ENCODE data around the gene CHRM4. TPM values are rescaled to one million over a fixed set of nuclear protein-coding genes. Genes with fewer than 3 reads are reported as not detected.

CHRM4 gene
- total and polyA plus RNA-seq, 12 donors, result 0.14 to 0.81 (median 0.39) TPM; not detected in 6

DNA sequence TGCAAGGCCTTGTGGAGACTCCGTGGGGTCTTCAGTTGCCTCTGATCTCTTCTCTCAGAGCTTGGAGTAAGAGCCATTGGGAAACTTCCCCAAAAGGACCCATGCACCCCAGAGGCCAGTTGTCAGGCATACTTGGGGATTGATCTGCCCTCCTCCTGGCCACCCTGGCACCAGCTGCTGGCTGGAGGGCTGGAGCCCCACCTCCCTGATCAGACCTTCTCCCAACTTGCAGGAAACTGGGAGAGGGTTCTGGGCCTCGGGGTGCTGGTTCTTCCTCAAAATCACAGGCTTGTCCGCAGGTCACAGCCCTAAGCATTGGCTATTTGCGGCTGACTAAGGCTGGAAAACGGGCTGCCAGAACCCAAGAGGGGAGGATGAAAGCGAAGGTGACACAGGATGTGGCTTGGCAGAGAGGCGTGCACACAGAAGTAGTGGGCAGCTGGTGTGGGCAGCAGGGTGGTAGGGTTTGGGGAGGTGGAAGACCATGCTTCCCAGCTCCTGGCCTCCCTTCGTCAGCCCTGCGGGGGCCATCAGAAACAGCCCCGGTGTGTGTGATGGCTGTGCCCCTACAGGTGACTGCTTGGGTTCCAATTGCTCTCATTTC lies 45.6 kb downstream of the CHRM4 start:
- H3K4me3 ChIP-seq, result peak overlapping the region in 2 of 4 donors; percentile 1 to 49
- peaks cover 9 to 26% of the 10 kb centered on the region in 2 donors for H3K4me1 ChIP-seq (replicated peaks in 1 of 2)
- H3K27me3 ChIP-seq, result no peaks in the 10 kb centered on the region
- H3K9me3 ChIP-seq (replicated peaks in 1 of 3), result no peaks in the 10 kb centered on the region
- no peak for DNase-seq
- no peaks in the 10 kb centered on the region for H3K36me3 ChIP-seq (replicated peaks in 1 of 2)
- intact Hi-C loops (cut with DNase I), result no loop called here
- WGBS, 4 donors, result 66 to 69% (median 68%) methylated on average over 7 to 10 of the region's 10 CpGs
- H3K27ac ChIP-seq, result peak overlapping the region in 3 of 5 donors; percentile 48 to 80 (median 54)
- no peak for TF ChIP-seq POLR2A (IDR thresholded peaks at IDR 0.05)
- TF ChIP-seq, protein P1, sequence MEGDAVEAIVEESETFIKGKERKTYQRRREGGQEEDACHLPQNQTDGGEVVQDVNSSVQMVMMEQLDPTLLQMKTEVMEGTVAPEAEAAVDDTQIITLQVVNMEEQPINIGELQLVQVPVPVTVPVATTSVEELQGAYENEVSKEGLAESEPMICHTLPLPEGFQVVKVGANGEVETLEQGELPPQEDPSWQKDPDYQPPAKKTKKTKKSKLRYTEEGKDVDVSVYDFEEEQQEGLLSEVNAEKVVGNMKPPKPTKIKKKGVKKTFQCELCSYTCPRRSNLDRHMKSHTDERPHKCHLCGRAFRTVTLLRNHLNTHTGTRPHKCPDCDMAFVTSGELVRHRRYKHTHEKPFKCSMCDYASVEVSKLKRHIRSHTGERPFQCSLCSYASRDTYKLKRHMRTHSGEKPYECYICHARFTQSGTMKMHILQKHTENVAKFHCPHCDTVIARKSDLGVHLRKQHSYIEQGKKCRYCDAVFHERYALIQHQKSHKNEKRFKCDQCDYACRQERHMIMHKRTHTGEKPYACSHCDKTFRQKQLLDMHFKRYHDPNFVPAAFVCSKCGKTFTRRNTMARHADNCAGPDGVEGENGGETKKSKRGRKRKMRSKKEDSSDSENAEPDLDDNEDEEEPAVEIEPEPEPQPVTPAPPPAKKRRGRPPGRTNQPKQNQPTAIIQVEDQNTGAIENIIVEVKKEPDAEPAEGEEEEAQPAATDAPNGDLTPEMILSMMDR (IDR thresholded peaks at IDR 0.05), result no peak

DNA sequence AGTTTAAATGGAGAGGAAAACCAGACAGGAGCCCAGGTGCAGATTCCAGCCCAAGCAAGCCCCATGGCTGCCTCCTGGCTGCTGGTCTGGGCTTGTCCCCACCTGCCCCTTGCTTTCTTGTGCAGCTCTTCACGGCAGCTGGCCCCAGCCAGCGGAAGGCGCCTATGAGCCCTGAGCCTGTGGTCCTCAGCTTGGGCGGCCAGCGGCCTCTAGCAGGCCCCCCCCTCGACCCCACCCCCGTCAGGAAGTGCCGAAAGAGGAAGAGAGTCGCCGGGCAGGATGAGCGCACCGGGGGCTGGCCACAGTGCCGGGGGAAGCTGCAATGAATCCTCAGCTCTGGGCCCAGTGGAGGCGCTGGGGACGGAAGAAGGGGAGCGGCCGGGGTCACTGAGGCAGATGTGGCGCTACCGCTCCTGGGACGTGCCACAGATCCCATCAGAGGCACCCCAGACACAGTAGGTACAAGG lies 46.4 kb downstream of the CHRM4 start:
- peak in 1 of 2 donors; percentile 40 for TF ChIP-seq POLR2A (IDR thresholded peaks at IDR 0.05)
- TF ChIP-seq, protein P1 (IDR thresholded peaks at IDR 0.05), result no peak
- Histone ChIP-seq H3K4me1 (replicated peaks in 1 of 2) (peaks cover 7 to 26% of the 10 kb centered on the region in 2 donors), H3K36me3 (replicated peaks in 1 of 2) (no peaks in the 10 kb centered on the region), H3K27me3 (no peaks in the 10 kb centered on the region), H3K27ac (peak overlapping the region in 3 of 5 donors; percentile 48 to 80 (median 54)), H3K4me3 (peak overlapping the region in 1 of 4 donors; percentile 49), H3K9me3 (replicated peaks in 1 of 3) (no peaks in the 10 kb centered on the region)
- intact Hi-C loops (cut with DNase I), result no loop called here
- 57 to 73% (median 66%) methylated on average over 19 to 20 of the region's 20 CpGs for whole genome bisulfite sequencing, 4 donors
- DNase-seq, result peak in 5 of 7 donors; percentile 49 to 79 (median 61)

DNA sequence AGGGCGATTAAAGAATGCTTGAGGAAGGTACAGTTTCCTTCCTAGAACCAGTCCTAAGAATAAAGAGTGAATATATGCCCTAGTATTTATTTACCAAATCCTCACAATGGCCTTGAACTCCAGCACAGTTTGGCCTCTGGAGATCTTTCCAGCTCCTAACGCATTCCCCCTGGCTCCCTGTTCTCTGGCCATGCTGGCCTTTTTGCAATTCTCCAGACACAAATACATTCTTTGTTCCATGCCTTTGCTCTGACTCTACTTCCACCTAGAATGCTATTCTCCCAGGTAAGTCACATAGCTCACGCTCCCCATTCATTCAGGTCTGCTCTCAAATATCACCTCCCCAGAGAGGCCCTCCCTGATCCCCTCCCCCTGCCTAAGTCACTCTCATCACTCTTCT lies 48.1 kb downstream of the CHRM4 start:
- H3K27me3 ChIP-seq, result no peaks in the 10 kb centered on the region
- no peak overlapping the region for H3K27ac ChIP-seq
- intact Hi-C loops (cut with DNase I), result no loop called here
- H3K4me1 ChIP-seq (replicated peaks in 1 of 2), result peaks cover 7 to 34% of the 10 kb centered on the region in 2 donors
- WGBS, 4 donors, result 66 to 81% (median 80%) methylated on average over 3 of the region's 3 CpGs
- no peaks in the 10 kb centered on the region for H3K9me3 ChIP-seq (replicated peaks in 1 of 3)
- no peak overlapping the region for H3K4me3 ChIP-seq
- no peak for DNase-seq
- no peaks in the 10 kb centered on the region for H3K36me3 ChIP-seq (replicated peaks in 1 of 2)
- TF ChIP-seq, protein P1 (IDR thresholded peaks at IDR 0.05), result no peak
- no peak for TF ChIP-seq POLR2A (IDR thresholded peaks at IDR 0.05)

DNA sequence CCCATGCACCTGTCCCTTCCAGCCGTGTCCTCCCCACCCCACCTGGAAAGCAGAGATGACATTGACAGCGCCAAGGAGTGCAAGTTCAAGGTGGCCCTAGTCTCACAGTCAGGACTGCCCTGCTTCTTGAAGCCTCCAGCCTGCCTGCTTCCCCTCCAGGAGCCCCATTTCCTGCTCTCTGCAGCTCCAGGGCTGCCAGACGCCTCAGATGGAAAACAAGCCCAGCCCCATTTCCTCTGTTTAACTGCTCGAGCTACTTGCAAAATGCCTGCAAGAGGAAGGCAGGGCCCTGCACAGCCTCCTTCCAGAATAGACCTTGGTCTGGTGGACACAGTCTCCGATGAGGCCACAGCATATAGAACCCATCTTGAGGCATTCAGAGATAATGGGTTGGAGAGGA lies 49.3 kb downstream of the CHRM4 start:
- TF ChIP-seq, protein P1 (IDR thresholded peaks at IDR 0.05), result no peak
- TF ChIP-seq POLR2A (IDR thresholded peaks at IDR 0.05), result no peak
- H3K27ac ChIP-seq, result peak overlapping the region in 2 of 5 donors; percentile 45 to 62
- peaks cover 0 to 27% of the 10 kb centered on the region in 2 donors for H3K4me1 ChIP-seq (replicated peaks in 1 of 2)
- H3K27me3 ChIP-seq, result no peaks in the 10 kb centered on the region
- intact Hi-C loops (cut with DNase I), result no loop called here
- H3K4me3 ChIP-seq, result no peak overlapping the region
- H3K9me3 ChIP-seq (replicated peaks in 1 of 3), result no peaks in the 10 kb centered on the region
- no peaks in the 10 kb centered on the region for H3K36me3 ChIP-seq (replicated peaks in 1 of 2)
- peak in 2 of 7 donors; percentile 32 to 52 for DNase-seq
- WGBS, 4 donors, result 54 to 72% (median 66%) methylated on average over 4 to 5 of the region's 5 CpGs
